HG02798 (cell line): ENCODE results near the gene HSPA1B.
"Not testable (repeated sequence)": the region's sequence is repeated elsewhere in the genome, so short reads cannot be mapped to it uniquely, and the experiment has no call there.

Experiments
- ATAC-seq: cut with Tn5 transposase; IDR thresholded peaks from one replicate; pipeline ENCODE4 v1.9.1; 2021; ENCODE audit warnings: mild to moderate bottlenecking; ENCODE audit not compliant: unreplicated experiment, poor library complexity

The HSPA1B gene

GRCh38 chr6:31823592-31824196, 3.8 kb upstream of the HSPA1B start:
- not testable (repeated sequence) for ATAC-seq

DNA sequence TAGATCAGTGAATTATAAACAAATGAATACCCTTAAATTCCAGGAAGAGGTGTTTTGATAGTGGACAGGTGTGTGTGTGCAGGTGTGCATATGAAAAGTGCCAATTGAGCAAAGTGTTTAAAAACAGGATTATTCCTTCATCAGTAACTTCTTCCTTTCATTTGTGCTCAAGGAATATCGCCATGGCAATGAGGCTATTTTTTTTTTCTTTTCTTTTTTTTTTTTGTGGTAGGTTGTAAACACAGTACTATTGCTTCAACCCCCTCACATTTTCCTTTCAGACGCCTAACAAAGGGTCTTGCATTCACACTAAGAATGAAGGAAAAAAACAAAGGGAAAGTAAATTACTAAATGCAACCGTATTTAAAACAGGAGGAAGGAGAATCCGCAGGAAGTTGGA, 2.0 kb upstream of the HSPA1B start:
- ATAC-seq = no peak

DNA sequence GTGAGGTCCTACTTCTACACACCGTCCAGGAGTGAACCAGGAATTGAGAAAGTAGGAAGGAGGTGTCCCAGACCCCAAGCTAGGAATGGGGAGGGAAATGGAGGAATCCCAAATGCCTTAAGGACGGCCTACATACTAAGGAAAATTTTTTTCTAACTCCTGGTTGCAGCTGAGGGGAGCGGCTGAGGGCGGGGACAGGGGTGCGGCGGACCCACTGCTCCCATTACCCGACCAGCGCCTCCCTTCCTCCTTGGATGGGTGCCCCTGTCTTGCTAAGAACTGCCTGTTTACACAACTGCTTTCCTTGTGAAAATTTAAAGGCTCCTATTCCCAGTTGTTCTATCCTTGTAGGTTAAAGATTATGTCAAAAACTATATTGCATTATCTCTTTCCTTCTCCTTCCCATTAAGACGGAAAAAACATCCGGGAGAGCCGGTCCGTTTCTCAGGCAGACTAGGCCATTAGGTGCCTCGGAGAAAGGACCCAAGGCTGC, 699 bp upstream of the HSPA1B start:
- ATAC-seq = no peak

- no peak for ATAC-seq
These were observed 2.2 kb downstream of the HSPA1B start for GRCh38 chr6:31829633-31830283.

DNA sequence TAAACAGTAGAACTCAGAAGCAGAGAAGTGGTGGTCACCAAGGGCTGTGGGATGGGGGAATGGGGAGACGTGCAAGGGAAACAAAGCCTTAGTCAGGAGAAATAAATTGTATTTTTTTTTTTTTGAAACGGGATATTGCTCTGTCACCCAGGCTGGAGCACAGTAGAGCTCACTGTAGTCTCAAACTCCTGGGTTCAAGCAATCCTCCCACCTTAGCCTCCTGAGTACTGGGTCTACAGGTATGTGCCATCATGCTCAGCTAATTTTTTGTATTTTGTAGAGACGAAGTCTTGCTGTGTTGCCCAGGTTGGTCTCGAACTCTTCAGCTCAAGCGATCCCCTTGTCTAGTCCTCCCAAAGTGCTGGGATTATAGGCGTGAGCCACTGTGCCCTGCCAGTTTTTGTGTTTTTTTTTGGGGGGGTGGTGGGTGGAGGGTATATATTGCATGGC, 3.4 kb downstream of the HSPA1B start:
- ATAC-seq = no peak

DNA sequence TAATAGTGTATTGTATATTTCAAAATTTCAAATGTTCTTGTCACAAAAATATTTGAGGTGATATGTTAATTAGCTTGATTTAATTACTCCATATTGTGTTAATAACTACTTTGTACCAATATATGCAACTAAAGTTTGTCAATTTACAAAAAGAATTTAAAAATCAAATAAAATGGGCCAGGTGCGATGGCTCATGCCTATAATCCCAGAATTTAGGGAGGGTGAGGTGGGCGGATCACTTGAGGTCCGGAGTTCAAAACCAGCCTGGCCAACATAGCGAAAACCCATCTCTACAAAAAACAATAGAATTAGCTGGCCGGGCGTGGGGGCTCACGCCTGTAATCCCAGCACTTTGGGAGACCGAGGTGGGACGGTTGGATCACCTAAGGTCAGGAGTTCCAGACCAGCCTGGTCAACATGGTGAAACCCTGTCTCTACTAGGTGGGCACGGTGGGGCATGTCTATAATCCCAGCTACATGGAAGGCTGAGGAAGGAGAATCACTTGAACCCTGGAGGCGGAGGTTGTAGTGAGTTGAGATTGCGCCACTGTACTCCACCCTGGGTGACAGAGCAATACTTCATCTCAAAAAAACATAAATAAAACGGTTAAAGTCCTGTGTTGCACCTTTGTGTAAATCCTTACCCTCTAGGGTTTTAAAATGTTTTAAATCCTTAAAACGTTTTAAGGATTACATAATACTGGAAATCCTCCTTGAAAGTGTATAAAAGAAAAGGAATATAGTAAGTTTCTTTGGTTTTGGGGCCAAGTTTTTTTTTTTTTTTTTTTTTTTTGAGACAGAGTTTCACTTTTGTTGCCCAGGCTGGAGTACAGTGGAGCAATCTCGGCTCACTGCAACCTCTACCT, 4.0 kb downstream of the HSPA1B start:
- no peak for ATAC-seq

GRCh38 chr6:31834367-31835250, 7.1 kb downstream of the HSPA1B start:
- peak; percentile 55 for ATAC-seq

DNA sequence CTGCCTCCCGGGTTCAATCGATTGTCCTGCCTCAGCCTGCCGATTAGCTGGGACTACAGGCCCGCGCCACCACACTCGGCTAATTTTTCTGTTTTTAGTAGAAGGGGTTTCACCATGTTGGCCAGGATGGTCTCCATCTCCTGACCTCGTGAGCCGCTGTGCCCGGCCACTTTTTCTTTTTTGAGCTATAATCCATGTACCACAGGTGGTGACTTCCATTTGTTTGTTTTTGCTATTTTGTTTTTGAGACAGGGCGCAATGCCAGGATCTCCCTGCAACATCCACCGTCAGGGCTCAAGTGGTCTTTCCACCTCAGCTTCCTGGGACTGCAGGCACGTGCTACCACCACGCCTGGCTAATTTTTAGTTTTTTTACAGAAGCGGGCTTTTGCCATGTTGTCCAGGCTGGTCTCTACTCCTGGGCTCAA, 8.5 kb downstream of the HSPA1B start:
- no peak for ATAC-seq

GRCh38 chr6:31836474-31837368, 9.2 kb downstream of the HSPA1B start:
- ATAC-seq = no peak

GRCh38 chr6:31837369-31838113, 10.0 kb downstream of the HSPA1B start:
- ATAC-seq = no peak

GRCh38 chr6:31838114-31838553, 10.6 kb downstream of the HSPA1B start:
- not testable (repeated sequence) for ATAC-seq

- ATAC-seq = no peak
These were observed 11.4 kb downstream of the HSPA1B start for GRCh38 chr6:31838968-31839367.

GRCh38 chr6:31839779-31840126, 12.2 kb downstream of the HSPA1B start:
- not testable (repeated sequence) for ATAC-seq

DNA sequence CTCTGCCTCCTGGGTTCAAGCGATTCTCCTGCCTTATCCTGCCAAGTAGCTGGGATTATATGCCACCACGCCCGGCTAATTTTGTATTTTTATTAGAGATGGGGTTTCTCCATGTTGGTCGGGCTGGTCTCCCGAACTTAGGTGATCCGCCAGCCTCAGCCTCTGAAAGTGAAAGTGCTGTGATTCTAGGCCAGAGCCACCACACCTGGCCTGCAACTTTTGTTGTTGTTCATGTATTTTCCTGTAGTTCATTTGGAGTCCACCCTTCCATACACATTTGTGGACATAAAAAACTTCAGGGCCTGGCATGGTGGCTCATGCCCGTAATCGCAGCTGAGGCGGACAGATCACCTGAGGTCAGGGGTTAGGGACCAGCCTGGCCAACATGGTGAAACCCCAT, 14.5 kb downstream of the HSPA1B start:
- ATAC-seq = no peak

DNA sequence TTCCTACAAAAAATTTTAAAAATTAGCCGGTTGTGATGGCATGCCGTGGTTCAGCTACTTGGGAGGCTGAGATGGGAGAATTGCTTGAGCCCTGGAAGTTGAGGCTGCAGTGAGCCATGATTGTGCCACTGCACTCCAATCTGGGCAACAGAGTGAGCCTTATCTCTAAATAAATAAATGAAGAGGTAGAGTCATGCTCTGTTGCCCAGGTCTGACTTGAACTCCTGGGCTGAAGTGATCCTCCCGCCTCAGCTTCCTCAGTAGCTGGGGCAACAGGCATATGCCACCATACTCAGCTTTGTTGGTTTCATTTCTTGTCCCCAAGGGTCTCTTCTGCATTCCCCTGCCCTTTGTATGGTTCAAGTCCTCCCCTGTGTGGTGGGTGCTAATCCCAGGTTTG, 17.0 kb downstream of the HSPA1B start:
- no peak for ATAC-seq

- ATAC-seq = no peak
These were observed 19.9 kb downstream of the HSPA1B start for GRCh38 chr6:31847276-31847978.

DNA sequence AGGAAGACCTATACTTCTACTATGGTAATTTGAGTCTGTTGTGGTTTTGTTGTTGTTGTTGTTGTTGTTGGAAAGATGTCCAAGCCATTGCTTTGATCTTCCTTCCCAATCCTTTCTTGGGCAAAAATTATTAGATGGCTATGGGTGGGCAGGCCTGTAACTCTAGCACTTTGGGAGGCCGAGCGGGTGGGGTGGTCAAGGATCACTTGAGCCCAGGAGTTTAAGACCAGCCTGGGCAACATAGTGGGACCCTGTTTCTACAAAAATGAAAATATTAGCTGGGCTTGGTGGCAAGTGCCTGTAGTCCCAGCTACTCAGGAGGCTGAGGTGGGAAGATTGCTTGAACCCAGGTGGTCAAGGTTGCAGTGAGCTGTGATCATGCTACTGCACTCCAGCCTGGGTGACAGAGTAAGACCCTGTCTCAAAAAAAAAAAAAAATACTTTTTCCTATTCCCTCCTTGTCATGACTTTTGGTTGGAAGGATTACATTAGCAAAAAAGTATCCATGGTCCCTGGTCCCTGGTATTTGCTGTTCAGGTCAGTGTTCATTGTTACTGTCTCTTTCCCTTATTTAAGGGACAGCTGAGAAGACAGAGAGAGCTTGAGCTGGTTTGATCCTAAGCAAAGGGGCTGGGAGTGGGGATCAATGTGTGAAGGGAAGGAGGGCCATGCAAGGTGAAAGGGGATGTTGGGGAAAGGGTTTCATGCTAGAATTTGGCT, 23.4 kb downstream of the HSPA1B start:
- no peak for ATAC-seq
